Suppressor macrophage treated with lipopolysaccharide for 4 hours (primary cell): ENCODE results near the gene RNF152.

ENCODE experiments used
- DNase-seq: peaks from one replicate; pipeline ENCODE4 v3.0.0-alpha.2; 2020

The RNF152 gene

GRCh38 chr18:61893971-61894750, 1.4 kb upstream of the RNF152 start:
- peak; percentile 57 for DNase-seq

DNA sequence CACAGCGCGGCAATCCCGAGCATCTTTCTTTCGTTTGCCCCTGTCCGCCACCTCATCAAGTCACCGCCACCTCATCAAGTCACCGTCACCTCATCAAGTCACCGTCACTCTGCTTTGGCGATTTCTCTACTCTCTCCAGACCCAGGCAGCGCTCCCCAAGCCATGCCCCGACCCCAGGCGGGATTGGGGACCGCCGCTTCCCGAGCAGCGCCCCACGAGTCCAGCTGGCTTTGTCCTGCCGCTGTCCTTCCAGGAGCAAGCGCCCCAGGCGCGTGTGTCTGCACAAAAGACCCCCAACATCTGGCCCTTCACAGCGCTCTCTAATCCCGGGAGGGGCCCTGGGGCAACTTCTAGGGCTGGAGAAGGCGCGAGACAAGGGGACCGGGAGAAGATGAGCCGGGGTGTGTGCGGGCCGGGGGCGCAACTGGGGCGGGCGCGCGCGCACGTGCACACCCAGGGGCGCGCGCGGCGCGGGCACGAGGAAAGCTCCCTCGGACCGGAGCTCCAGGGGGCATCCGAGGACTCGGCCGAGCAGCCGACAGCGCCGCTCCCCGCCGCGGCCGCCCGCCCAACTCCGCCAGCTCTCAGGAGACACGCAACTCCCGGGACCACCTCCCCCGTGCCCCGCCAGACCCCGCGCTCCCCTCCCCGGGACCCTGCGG, 633 bp upstream of the RNF152 start:
- no peak for DNase-seq

- DNase-seq, result no peak
Measured at GRCh38 chr18:61891894-61892293, 913 bp downstream of the RNF152 start.

DNA sequence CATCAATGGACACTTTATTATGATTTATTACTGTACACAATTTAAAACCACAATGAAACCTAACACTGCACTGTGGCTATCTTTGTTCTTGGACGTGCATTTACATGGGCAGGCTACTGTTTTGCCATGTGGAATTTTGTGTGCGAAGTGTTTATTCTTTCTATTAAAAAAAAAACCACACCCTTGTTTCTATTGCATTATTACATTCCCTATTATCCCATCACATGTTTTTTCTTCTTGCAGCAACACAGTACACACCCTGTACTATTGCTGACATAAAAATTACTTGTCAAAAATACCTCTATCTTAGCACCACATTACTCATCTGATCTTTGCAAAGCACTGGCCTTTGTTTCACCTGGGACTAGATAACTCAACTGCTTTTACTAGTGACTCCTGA, 1.5 kb downstream of the RNF152 start:
- DNase-seq, result no peak

DNA sequence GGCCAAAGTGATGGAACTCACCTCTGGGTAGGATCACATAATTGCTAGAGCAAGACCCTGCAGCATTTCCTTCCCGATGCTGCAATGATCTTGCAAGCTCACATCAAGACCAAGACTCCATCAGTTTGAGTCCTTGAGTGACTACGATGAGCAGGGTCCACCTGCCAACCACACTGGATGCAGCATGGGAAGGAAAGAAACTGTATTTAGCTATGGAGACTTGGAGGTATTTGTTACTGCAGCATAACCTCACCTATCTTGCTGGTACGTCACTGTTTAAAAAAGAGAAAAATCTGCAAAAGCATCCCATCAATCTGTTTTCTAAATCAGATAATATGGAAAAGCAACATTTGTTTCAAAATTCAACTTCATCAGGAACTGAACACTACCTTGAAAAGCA, 2.5 kb downstream of the RNF152 start:
- DNase-seq, result no peak

DNA sequence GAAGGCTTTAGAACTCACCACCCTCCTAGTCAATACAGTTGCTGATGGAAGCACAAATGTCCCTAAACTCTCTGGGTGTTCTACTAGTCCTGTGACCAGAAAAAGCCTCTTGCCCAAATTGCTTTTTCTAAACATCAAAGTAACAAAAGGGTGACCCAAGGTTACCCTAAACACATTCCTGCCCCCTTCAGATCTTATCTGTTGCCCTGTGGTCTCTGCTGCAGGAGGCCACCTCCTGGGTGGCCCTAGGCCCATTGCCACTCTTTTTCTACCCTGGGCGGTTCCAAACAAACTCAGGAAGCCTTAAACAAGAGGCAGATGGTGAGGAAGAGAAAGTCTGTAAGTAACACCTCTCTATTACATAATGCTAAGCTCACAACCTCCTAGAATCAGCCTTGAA, 3.3 kb downstream of the RNF152 start:
- DNase-seq, result no peak

- no peak for DNase-seq
Measured at GRCh38 chr18:61888622-61889021, 4.2 kb downstream of the RNF152 start.

DNA sequence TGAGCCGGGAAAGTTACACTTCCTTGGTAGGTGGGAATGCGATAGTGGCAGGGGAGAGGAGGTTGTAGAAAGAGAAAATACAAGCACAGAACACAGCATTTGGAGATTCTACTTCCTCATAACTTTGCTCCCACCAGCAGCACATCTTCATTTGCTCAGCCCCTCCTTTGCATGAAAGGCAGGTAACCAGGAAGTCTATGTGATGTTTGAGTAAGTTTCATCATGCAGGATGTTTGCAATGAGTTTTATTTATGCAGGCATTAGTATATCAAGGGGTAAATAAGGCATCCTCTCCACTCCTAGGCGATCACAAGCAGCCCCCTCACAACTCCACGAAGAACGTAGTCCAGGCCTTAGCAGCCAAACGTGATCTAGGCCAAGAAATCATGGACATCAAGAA, 5.0 kb downstream of the RNF152 start:
- no peak for DNase-seq

DNA sequence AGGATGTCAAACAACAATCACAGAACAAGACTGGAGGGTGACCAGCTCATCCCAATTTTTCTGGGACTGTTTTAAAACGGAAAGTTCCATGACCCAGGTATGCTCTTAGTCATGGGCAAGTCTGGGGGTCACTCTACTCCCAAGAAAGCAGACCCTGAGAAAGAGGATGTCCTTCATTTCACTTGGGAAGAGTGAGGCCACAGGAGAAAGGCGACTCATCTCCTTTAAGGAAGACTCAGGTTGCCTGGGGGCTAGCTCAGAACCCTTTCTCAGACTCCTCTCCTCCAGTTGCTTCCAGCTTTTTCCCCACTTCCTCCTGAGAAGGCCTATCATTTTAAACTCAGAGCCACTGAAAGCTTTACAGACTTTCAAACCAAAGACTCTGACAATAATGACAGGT, 9.3 kb downstream of the RNF152 start:
- no peak for DNase-seq

DNA sequence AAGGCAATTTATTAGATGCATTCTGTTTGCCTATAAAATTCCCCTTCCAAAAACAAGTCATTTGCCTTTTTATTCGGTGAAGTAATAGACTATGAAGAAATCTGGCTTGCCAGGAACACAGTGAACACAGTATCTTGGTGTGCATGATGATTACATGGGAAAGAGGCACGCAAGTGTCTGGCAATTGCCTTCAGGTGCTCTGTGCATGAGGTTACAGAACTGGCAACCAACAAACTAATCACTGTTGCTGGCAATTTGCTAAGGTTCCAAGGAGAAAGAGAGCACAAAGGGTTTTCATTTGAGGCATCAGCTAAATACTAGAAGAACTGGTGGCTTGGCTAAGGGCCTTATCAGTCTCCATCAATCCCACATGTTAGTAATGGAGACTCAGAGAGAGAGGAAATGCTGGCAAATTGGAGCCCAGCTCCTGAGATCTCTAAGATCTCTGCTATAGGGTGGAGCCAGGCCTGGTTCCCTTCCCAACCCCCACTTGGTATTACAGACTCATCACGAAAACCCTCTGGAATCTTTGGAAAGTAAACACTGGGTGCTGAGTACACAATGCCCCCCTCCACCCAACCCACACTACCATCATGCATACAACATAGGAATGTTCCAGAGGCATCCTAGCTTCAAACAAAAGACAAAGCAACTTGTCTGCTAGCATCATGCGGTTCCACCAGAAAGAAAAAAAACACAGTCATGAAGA, 10.4 kb downstream of the RNF152 start:
- DNase-seq, result no peak

DNA sequence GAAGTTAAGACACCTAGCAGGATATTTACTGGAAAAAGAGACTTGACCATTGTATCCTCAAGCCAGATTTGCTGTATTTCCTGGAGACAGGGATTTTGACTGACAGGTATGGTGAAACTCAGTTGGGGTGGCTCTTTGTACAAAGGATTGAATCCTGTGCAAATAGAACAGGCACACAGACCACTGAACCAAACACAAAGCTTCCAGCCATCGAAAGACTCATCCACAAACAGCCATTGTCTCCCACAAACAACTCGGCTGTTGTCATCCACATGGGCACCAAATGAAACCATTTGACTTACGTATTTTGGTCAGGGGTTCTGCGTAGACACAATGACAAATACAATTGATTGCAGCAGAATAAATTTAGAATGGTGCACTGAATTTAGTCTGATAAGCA, 15.9 kb downstream of the RNF152 start:
- no peak for DNase-seq

DNA sequence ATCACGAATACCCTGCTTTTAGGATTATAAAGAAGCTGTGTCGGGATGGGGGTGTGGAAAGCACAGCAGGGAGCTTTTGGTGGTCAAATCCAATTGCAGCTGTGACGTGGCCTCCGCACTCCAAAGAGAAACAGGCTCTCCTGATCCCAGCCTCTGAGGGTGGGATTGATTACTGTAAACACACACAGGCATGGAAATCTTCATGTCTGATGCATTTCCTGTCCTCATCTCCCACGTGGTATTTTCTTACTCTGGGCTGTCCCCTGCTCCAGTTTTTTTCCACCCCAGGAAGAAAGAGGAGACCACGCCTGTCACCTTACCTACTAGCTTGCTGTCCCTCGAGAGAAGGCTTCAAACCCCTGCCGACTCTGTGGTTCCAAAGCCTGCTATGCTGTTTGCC, 22.7 kb downstream of the RNF152 start:
- no peak for DNase-seq

GRCh38 chr18:61869636-61870035, 23.2 kb downstream of the RNF152 start:
- no peak for DNase-seq

DNA sequence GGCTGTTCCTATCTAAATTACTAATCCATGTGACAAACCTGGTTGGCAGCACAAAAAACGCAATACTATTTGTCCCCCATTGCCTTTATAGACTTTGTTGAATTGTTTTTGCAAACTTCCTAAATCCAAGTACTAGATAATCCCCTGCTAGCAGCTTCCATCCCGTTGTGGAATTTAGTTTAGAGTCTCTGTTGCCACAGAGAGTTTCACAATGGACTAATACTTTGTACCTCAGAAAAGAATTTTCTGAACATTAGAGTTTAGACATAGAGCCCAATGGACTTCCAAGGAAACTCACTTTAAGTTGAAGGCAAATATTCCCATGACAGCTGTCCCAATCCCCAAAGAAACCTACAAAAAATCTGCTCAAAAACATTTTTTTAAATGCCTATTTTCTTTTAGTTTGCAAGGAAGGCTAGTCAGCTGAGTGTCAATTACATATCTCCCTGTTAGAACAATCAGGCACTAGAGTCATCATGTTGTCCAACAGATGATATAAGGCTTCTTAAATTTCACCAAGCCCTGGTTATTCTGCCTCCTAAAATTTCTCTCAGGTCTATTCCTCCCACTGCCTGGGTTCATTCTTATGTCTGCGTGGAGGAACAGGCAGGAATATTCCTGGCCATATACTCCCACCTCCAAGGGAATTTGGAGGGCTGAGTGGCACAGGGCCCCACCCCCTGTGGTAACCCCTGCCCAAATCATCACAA, 27.2 kb downstream of the RNF152 start:
- no peak for DNase-seq

DNA sequence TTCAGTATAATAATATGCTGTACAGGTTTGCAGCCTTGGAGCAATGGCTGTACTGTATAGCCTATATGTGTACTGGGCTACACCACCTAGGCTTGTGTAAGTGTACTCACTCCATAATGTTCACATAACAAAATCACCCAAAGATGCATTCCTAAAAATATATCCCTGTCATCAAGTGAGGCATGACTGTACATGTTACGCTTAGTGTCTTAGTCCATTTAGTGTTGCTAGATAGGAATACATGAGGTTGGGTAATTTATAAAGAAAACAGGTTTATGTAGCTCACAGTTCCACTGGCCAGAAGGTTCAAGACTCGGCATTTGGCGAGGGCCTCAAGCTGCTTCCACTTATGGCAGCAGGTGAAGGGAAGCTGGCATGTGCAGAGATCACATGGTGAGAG, 31.4 kb downstream of the RNF152 start:
- DNase-seq, result no peak

DNA sequence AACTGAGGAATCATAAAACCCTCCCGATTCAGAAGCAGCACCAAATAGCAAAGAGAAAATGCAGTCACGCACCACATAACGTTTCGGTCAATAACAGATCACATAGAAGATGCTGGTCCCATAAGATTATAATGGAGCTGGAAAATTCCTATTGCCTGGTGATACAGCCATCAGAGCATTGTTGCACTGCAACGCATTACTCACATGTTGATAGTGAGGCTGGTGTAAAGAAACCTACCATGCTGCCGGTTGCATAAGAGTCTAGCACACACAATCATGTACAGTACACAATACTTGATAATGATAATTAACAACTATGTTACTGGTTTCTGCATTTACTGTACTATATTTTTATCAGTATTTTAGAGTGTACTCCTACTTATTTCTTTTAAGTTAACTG, 32.5 kb downstream of the RNF152 start:
- no peak for DNase-seq

GRCh38 chr18:61859113-61859512, 33.7 kb downstream of the RNF152 start:
- DNase-seq, result no peak

DNA sequence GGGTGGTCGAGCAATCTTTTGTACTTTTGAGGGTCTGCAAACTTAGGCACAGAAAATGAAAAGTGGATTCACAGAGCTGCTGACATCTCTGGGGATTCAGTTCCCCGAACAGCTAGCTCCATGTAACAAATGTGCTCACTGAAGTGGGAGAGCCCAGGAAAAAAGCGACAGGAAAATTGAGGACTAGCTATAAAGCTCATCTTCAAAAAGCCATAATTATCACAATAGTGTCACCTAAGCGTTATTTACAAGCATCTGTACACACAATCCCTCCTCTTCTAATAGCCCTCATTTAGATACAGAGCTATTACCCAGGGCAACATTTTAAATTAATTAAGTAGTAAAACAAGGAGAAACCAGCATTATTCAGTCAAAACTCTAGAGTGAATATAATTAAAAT, 36.1 kb downstream of the RNF152 start:
- no peak for DNase-seq

- no peak for DNase-seq
Measured at GRCh38 chr18:61855449-61856378, 37.1 kb downstream of the RNF152 start.

GRCh38 chr18:61854578-61855448, 38.0 kb downstream of the RNF152 start:
- no peak for DNase-seq

- no peak for DNase-seq
Measured at GRCh38 chr18:61853855-61854254, 39.0 kb downstream of the RNF152 start.
